Stimulated activated effector memory CD8-positive, alpha-beta T cell treated with anti-CD3 and anti-CD28 coated beads, Interleukin-12 subunit alpha, Interleukin-12 subunit beta, amount 100 ng/mL, for 72 hours (primary cell): Measurements from ENCODE around the gene SFXN4.
"Not testable (repeated sequence)": the region's sequence is repeated elsewhere in the genome, so short reads cannot be mapped to it uniquely, and the experiment has no call there.

Experiments used
- ATAC-seq: fragments of 150-1000 bp; cut with Tn5 transposase; 2 replicates; pipeline ENCODE4 v1.10.0; 2021
- DNase-seq, 2 donors: peaks; one replicate each; pipeline ENCODE4 v3.0.0; 2021 to 2022; ENCODE audit warnings: low spot score in 2 of 2
- H3K27ac Mint-ChIP-seq: one replicate; pipeline ENCODE4 v1.8.0; 2022; ENCODE audit warnings: mild to moderate bottlenecking, mixed read lengths
- H3K36me3 Mint-ChIP-seq: one replicate; pipeline ENCODE4 v1.8.0; 2022; ENCODE audit warnings: mild to moderate bottlenecking, mixed read lengths
- H3K4me1 Mint-ChIP-seq: one replicate; pipeline ENCODE4 v1.8.0; 2022; ENCODE audit warnings: mixed read lengths
- H3K4me3 Mint-ChIP-seq: one replicate; pipeline ENCODE4 v1.8.0; 2022; ENCODE audit warnings: mild to moderate bottlenecking, mixed read lengths
- H3K9me3 Mint-ChIP-seq: one replicate; pipeline ENCODE4 v1.8.0; 2022; ENCODE audit warnings: mixed read lengths

The SFXN4 gene

GRCh38 chr10:119166564-119166963 lies 1.1 kb upstream of the SFXN4 start:
- Mint-ChIP-seq H3K36me3 (peaks cover 86% of the 10 kb centered on the region), H3K9me3 (no peaks in the 10 kb centered on the region), H3K4me3 (peak overlapping the region; percentile 85), H3K27ac (peak overlapping the region; percentile 90), H3K4me1 (peaks cover 43% of the 10 kb centered on the region)
- DNase-seq = no peak
- ATAC-seq = no peak

GRCh38 chr10:119166118-119166500 lies 595 bp upstream of the SFXN4 start:
- Mint-ChIP-seq H3K27ac (peak overlapping the region; percentile 90), H3K4me1 (peaks cover 44% of the 10 kb centered on the region), H3K4me3 (peak overlapping the region; percentile 85), H3K36me3 (peaks cover 86% of the 10 kb centered on the region), H3K9me3 (no peaks in the 10 kb centered on the region)
- peak; percentile 22 for ATAC-seq
- no peak for DNase-seq

- Mint-ChIP-seq H3K4me3 (no peak overlapping the region), H3K27ac (no peak overlapping the region), H3K9me3 (no peaks in the 10 kb centered on the region), H3K4me1 (peaks cover 44% of the 10 kb centered on the region), H3K36me3 (peaks cover 86% of the 10 kb centered on the region)
- DNase-seq = no peak
- no peak for ATAC-seq
Observed at GRCh38 chr10:119162452-119163092, 2.9 kb downstream of the SFXN4 start.

- Mint-ChIP-seq H3K4me1 (peaks cover 40% of the 10 kb centered on the region), H3K9me3 (no peaks in the 10 kb centered on the region), H3K4me3 (no peak overlapping the region), H3K36me3 (peaks cover 86% of the 10 kb centered on the region), H3K27ac (no peak overlapping the region)
- DNase-seq (no peak), ATAC-seq (no peak)
Observed at GRCh38 chr10:119161680-119162451, 3.6 kb downstream of the SFXN4 start.

GRCh38 chr10:119159332-119159731 lies 6.2 kb downstream of the SFXN4 start:
- H3K4me1 Mint-ChIP-seq = peaks cover 24% of the 10 kb centered on the region
- no peak overlapping the region for H3K27ac Mint-ChIP-seq
- ATAC-seq (no peak), DNase-seq (no peak)
- peaks cover 100% of the 10 kb centered on the region for H3K36me3 Mint-ChIP-seq
- no peaks in the 10 kb centered on the region for H3K9me3 Mint-ChIP-seq
- no peak overlapping the region for H3K4me3 Mint-ChIP-seq

GRCh38 chr10:119153661-119154060 lies 11.9 kb downstream of the SFXN4 start:
- ATAC-seq = no peak

GRCh38 chr10:119153041-119153440 lies 12.5 kb downstream of the SFXN4 start:
- ATAC-seq (no peak), DNase-seq (no peak)
- no peaks in the 10 kb centered on the region for H3K4me1 Mint-ChIP-seq
- H3K27ac Mint-ChIP-seq = no peak overlapping the region
- no peak overlapping the region for H3K4me3 Mint-ChIP-seq
- no peaks in the 10 kb centered on the region for H3K9me3 Mint-ChIP-seq
- H3K36me3 Mint-ChIP-seq = peaks cover 98% of the 10 kb centered on the region

More at GRCh38 chr10:119153661-119154060, 11.9 kb downstream of the SFXN4 start:
- no peak overlapping the region for H3K27ac Mint-ChIP-seq
- DNase-seq = no peak
- H3K4me3 Mint-ChIP-seq = no peak overlapping the region
- peaks cover 100% of the 10 kb centered on the region for H3K36me3 Mint-ChIP-seq
- H3K4me1 Mint-ChIP-seq = no peaks in the 10 kb centered on the region
- H3K9me3 Mint-ChIP-seq = no peaks in the 10 kb centered on the region

- DNase-seq, ATAC-seq, H3K9me3 Mint-ChIP-seq, H3K27ac Mint-ChIP-seq, H3K4me1 Mint-ChIP-seq, H3K4me3 Mint-ChIP-seq: not testable (repeated sequence)
- peaks cover 96% of the 10 kb centered on the region for H3K36me3 Mint-ChIP-seq
Observed at GRCh38 chr10:119151601-119152000, 13.9 kb downstream of the SFXN4 start.

GRCh38 chr10:119149729-119150128 lies 15.8 kb downstream of the SFXN4 start:
- Mint-ChIP-seq H3K4me3 (no peak overlapping the region), H3K9me3 (no peaks in the 10 kb centered on the region), H3K27ac (no peak overlapping the region), H3K4me1 (no peaks in the 10 kb centered on the region), H3K36me3 (peaks cover 95% of the 10 kb centered on the region)
- DNase-seq = no peak
- no peak for ATAC-seq

- no peak overlapping the region for H3K4me3 Mint-ChIP-seq
- H3K9me3 Mint-ChIP-seq = no peaks in the 10 kb centered on the region
- peaks cover 90% of the 10 kb centered on the region for H3K36me3 Mint-ChIP-seq
- H3K27ac Mint-ChIP-seq = peak overlapping the region; percentile 40
- ATAC-seq = no peak
- no peak for DNase-seq
- no peaks in the 10 kb centered on the region for H3K4me1 Mint-ChIP-seq
Observed at GRCh38 chr10:119149157-119149556, 16.4 kb downstream of the SFXN4 start.

- Mint-ChIP-seq H3K9me3 (no peaks in the 10 kb centered on the region), H3K27ac (peak overlapping the region; percentile 60), H3K4me3 (no peak overlapping the region), H3K4me1 (peaks cover 12% of the 10 kb centered on the region), H3K36me3 (peaks cover 69% of the 10 kb centered on the region)
- ATAC-seq (no peak), DNase-seq (no peak)
Observed at GRCh38 chr10:119143657-119144056, 21.9 kb downstream of the SFXN4 start.

- H3K4me1 Mint-ChIP-seq = peaks cover 15% of the 10 kb centered on the region
- no peak for ATAC-seq
- peaks cover 67% of the 10 kb centered on the region for H3K36me3 Mint-ChIP-seq
- no peak overlapping the region for H3K27ac Mint-ChIP-seq
- DNase-seq = no peak
- H3K4me3 Mint-ChIP-seq = no peak overlapping the region
- no peaks in the 10 kb centered on the region for H3K9me3 Mint-ChIP-seq
Observed at GRCh38 chr10:119140603-119141245, 24.8 kb downstream of the SFXN4 start.

GRCh38 chr10:119139464-119140067 lies 25.9 kb downstream of the SFXN4 start:
- DNase-seq = peak in 1 of 2 donors; percentile 76
- Mint-ChIP-seq H3K4me3 (no peak overlapping the region), H3K4me1 (peaks cover 23% of the 10 kb centered on the region), H3K36me3 (peaks cover 67% of the 10 kb centered on the region), H3K9me3 (no peaks in the 10 kb centered on the region), H3K27ac (peak overlapping the region; percentile 73)
- peak; percentile 75 for ATAC-seq

- DNase-seq = no peak
- H3K4me3 Mint-ChIP-seq = no peak overlapping the region
- ATAC-seq = no peak
Observed at GRCh38 chr10:119138346-119139306, 26.9 kb downstream of the SFXN4 start.

More at GRCh38 chr10:119138346-119139306, 26.9 kb downstream of the SFXN4 start:
- Mint-ChIP-seq H3K9me3 (no peaks in the 10 kb centered on the region), H3K4me1 (peaks cover 30% of the 10 kb centered on the region), H3K36me3 (peaks cover 70% of the 10 kb centered on the region), H3K27ac (peak overlapping the region; percentile 73)
